ENCODE measurements around the gene DPYSL5.
A peak's percentile ranks its signal among the peaks of the same experiment; 100 is the strongest.

DPYSL5 gene

DNA sequence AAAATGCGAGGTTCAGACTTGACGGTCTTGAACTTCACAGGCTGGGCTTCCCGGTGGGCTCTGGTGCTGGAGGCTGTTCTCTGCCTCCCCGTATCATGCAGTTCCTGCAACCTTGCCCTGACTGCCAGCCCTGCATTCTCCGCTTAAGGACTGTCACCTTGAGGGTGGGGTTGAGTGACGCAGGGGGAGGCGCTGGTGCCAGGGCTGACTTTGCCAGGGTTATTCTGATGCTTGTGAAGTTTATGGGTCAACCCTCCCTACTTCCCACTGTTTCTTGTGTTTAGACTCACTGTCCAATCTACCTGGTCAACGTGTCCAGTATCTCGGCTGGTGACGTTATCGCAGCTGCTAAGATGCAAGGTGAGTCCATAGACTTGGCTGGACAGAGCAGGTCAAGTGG is 85.0 kb downstream of the DPYSL5 start:
- DNase-seq: no peak

DNA sequence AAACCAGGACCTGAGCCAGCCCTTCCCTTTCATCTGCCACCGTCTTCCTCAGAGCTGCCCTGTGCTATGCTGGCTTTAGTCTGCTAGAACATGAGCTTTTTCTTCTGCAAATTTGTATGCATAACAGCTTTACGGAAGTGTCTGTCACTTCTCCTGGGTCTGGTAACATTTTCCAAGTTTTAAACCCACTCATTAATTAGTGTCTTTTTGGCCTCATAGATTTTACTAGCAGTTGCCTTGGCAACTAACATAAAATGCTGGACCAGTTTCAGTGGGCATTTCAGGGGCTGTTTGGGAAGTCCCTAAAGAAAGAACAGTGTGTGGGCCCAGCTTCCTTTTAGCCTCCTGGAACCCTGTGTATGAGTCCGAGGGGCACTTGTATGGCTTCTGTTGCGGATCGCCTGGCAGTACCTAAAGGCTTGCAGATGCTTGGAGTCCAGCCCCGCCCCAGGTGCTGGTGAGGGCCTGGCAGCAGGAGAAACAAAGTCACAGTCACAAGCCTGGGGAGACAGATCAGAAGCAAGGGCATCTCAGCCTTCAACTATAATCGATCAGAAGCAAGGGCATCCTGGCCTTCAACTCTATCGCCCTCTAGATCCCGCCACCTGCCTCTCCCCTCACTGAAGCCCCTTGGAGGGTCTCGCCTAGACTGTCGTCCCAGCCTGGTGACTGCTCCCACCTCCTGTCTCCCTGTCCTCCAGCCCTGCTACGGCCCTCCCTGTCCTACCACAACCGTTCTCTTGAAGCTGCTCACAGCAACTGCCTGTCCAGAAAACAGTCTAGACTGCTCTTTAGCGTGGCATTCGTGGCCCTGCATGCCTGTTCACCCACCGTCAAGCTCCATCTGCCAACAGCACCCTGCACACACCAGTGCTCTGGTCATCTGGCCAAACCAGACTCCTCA is 85.8 kb downstream of the DPYSL5 start:
- no peak for DNase-seq

DNA sequence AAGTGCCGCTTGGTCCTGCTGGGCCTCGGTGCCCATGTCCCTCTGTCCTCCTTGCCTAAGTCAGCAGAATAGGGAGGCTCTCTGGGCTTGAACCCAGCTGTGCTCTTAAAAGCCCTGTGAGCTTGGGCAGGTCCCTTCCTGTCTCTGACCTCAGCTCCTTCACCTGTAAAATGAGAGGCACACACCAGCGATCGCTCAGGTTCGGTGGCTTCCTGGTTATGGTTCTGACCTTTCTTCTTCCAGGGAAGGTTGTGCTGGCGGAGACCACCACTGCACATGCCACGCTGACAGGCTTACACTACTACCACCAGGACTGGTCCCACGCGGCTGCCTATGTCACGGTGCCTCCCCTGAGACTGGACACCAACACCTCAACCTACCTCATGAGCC is 86.4 kb downstream of the DPYSL5 start:
- no peak for DNase-seq

DNA sequence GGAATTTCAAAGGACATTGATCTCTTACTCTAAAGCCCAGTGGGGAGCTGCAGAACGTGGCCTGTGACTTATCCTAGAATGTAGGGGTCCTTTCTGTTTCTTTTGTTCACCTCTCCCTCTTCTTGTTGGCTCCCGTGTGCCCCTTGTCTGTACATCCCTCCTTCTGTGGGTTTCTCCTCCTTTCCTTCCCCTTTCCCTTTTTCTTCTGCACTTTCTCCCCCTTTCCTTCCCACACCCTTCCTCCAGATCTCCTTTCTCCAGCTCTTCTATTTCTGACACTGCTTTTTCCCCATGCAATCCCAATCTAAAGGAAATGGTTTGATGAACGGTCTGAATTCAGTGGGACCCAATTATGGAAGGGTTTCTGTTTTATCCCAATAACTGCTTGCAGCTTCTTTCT is 87.1 kb downstream of the DPYSL5 start:
- no peak for DNase-seq

DNA sequence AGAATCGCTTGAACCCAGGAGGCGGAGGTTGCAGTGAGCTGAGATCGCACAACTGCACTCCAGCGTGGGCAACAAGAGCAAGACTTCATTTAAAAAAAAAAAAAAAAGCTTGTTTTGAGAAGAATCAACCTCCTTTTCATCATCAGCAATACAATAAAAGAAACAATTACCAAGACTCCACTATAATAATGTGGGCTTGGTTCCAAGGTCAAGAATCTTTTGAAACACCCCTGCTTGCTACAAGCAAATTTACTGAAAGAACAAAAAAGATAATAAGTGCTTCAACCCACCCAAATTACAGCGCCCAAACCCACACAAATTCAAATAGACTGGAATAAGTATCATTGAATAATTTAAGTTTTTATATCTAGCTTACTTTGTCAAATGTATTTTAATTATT is 88.9 kb downstream of the DPYSL5 start:
- no peak for DNase-seq

DNA sequence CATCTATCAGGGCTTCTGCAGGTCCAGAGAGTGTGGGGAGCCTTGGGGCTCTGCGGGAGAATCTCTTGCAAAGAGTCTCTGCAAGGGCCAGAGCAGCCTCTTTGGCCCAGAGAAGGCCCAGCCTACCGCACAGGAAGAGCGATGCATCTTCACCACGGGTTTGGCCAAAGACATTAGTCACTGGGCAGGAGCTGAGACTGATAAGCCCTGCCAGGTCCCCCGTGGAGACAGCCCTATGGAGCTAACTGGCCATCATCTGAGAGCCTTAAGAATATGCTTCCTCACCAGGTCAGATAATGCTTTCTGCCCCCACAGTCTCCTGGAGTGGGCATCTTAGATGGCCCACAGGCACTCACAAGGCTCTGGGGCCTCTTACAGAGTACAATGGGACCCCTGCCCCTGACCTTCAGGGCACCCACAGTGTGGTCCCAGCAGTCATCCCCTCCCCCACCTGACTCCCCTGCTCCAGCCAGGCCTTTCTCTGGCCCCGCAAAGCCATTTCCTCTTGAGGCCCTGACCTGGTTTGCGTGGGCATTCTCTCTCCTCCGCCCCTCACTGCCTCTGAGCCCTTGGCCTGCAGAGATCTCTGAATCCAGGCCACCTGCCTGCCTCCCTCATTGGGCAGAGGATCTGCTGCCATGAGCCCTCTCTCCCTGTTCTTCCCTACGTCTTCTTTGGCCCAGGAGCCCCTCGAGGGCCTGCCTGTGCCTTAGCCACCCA is 90.6 kb downstream of the DPYSL5 start:
- DNase-seq: no peak

DNA sequence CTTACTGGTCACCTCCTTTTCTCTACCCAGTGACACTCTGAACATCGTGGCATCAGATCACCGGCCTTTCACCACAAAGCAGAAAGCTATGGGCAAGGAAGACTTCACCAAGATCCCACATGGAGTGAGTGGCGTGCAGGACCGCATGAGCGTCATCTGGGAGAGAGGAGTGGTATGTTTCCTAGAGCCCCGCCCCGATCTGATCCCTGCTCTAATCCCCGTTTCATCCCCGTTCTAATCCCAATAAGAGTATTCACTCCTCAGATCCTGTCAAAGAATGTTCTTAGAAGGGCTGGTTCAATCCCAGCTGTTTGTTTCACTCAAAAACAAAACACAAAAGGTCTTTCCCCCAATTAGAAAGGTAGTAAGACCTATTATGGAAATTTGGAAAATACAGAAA is 92.1 kb downstream of the DPYSL5 start:
- DNase-seq: no peak

DNA sequence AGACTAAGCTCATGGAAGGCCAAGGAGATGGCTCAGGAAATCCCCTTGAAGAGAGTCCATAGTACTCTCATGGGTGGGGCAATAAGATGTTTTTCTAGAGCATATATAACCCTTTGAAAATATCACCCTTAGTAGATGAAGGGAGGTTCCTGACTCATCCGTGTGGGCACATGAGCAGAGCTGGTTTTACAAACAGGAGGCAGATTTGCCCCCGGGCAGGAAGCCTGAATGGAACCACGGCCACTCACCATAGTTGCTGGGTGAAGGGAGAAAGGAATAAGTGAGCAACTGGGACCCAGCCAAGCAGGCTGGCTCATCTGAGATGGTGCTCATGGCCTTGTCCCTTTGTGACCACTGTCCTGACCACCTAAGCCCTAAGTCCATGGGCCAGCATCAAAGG is 93.6 kb downstream of the DPYSL5 start:
- no peak for DNase-seq

DNA sequence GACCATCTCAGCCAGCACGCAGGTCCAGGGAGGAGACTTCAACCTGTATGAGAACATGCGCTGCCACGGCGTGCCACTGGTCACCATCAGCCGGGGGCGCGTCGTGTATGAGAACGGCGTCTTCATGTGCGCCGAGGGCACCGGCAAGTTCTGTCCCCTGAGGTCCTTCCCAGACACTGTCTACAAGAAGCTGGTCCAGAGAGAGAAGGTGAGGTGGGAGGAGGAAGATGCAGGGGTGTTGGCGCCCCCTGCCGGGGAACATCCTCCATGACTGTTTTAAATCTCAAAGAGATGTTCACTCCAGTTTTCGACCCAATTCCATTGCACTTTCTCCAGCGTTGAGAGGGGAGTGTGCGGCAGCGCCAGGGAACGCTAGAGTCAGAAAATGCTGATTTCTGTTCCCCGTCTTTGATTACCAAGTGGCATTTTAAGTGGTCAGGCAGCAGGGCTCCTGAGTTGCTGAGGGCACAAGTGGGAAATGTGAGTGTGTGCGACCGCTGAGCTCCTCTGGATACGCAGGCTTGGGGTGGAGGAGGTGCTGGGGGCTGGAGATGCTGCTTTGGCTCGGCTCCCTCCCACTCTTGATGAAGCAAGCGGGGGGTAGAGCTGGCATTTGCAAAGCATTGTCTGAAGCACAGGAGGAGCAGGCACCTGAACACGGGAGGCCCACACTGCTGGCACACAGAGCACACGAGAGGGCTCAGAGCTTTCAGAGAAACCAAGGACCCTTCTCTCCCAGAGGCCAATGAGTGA is 94.8 kb downstream of the DPYSL5 start:
- peak; percentile 35 for DNase-seq

DNA sequence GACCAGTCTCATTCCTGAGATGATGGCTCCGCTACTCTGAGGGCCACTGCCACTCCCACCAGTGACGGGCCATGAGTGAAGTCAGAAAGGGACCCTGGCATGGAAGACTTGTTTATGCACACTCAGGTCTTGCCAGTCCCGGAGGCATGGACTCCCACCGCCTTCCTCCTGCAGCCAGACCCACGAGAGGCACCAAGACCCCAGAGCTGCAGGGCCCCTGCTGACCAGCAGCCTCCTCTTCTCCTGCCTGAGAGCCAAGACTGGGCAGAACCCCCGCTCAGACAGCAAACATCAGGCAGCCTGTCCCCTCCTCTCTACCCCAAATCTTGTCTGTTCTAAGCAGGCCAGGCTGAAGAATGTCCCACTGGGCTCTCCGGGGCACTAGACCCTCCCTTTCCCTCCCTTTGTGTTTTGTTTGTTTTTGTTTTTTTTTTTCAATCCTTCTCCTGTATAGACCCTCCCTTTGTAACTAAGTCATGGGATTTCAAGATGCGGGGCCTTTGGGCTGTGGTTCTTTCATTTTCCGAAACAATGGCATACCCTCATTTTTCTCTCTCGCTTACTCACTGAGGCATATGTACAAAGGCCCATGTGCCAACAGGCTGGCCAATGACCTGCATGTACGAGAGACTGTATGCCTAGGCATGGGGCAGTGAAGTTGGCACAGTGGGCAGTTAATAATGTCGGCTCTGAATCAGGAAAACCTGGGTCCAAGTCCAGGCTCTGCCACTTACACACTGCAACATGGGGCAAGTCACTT is 98.2 kb downstream of the DPYSL5 start:
- no peak for DNase-seq

DNA sequence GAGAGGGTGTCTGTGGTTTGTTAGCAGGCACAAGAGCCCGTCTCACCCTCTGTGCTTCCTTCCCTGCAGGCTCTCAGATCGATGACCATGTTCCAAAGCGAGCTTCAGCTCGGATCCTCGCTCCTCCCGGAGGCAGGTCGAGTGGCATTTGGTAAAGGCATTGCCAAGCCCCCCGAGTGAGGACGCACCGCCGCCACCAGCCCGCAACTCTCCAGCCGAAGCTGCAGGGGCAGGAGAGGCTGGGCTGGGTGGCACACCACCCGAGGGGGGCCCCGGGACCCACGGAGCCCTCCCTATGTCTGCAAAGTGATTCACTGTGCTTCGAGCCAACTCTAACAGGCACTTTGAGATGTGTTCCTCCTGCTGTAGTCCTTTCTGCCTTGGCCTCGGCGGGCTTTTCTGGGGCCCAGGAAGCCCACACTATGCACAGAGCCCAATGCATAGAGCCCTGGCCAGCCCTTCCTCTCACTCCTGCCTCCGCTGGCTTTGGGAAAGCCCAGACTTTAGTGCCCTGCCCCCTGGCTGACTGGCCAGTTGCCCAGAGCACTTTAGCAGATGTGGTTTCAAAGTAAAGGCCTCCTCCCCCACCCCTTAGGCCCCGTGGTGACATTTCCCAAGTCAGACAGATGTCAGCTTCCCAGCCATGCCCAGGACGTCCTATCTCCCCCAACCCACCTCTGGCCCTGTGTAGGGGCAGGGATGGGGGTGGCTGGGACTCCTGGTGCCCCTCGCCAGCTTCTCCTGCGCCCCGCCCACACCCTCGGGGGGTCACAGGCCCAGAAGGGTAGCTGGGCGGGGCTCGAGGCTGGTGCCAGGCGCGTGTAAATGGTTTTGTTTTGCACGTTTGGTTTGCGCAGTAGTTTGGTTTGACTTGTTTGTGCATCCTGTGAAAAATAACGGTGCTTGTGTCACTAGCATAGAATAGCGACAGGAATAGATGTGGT is 99.2 kb downstream of the DPYSL5 start:
- DNase-seq: no peak

DNA sequence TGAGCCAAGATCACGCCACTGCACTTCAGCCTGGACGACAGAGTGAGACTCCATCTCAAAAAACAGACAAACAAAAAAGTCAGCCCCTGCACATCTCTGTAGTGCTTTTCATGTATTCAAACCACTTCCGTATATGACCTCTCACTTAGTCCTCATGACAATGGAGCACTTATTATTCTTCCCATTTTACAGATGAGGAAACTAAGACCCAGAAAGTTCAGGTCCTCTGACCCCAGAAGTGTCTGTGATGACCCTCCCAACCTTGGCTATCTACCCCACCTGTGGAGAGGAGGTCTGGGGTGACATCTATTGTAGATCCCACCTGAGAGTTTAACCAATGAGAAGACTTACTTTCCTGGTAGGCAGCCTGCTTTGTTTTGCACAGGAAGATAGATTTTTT is 100.9 kb downstream of the DPYSL5 start:
- no peak for DNase-seq

DNA sequence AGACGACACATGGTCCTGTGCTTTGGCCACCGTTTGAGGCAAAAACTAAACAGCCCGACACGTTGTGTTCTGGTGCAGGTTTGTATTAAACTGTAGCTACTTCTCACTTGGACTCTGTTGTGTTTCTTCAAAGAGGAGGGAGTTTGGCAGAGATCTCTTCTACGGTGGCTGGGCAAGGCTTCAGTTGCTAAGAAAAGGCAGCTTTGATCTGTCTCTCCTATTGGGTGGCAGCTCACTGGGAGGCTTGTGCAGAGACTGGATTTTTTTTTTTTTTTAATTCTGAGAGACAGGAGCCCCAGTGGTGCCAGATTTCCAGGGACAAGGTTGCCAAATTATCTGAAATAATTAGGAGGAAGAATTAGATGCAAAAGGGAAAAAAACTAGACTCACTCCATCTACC is 102.3 kb downstream of the DPYSL5 start:
- no peak for DNase-seq

DNA sequence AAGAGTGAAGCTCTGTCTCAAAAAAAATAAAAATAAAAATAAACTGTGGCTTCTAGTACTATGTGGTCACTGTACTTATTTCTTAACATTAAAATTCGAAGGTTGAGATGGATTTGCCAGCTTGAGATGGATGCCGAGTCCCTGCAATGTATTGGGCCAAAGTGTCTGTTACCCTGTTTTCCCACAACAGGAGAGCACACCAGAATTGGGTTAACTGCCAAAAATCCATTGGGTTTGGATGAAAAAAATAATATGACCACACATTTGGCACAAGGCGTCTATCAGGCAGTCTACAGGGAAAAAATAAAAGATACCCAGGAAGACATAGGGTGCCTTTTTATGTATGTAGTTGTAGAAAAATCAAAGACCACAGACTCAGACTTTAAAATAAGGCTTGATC is 103.3 kb downstream of the DPYSL5 start:
- no peak for DNase-seq

DNA sequence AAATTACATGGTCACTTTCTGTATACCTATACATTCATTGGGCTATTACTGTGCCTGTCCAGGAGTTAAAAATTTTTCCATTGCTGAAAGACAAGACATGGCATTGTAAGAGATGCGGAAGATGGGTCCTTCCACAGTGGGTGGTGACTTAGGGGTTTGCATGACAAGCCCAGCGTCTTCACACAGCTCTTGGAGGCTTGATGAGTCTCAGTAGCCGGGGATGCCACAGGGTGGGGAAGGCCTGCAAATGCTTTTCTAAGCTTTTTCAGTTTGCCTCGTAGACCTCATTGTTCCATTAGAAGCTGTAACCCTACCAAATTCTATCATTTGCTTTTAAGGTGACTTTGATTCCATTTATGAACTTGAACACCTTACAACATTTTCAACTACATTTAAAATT is 104.4 kb downstream of the DPYSL5 start:
- DNase-seq: no peak

DNA sequence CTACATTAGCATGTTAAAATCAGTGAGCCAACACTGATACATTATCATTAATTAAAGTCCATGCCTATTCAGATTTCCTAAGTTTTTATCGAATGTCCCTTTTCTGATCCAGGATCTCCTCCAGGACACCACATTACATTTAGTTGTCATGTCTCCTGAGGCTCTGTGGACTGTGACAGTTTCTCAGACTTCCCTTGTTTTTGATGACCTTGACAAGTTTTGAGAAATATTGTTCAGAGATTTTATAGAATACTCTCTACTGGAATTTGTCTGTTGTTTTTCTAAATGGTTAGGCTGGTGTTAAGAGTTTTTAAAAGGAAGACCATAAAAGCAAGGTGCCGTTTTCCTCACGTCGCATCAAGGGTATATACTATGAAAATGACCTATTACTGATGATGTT is 106.2 kb downstream of the DPYSL5 start:
- DNase-seq: no peak

DNA sequence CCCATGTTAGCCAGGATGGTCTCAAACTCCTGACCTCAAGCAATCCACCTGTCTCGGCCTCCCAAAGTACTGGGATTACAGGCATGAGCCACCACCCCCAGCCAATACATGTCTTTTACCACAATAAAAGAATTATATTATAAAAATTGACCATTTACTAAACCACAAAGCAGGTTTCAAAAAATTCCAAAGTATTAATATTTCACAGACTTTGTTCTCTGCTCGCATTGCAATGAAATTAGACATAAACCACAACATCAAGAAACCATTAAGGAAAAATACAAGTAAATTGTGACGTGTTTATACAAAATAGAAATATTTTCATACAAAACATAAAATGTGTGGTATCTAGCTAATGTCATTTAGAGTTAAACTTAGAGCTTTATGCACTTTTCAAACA is 109.1 kb downstream of the DPYSL5 start:
- no peak for DNase-seq

DNA sequence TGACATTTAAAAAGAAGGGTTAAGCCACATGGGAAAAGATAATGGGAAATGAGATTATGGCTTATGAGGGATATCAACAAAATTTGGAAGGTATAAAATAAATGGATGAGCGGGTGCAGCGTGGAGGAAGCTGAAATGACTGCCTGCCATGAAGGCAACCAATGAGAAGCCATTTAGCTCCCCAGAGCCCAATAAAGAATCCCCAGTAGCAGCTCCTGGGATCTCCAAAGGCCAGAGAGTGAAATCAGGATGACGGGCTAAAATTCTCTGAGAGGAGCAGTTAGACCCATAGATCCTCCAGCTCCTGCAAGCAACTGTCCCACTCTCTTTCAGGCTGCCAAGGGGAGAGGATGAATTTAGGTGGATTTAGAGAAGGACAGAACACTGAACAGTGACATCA is 109.6 kb downstream of the DPYSL5 start:
- DNase-seq: no peak

DNA sequence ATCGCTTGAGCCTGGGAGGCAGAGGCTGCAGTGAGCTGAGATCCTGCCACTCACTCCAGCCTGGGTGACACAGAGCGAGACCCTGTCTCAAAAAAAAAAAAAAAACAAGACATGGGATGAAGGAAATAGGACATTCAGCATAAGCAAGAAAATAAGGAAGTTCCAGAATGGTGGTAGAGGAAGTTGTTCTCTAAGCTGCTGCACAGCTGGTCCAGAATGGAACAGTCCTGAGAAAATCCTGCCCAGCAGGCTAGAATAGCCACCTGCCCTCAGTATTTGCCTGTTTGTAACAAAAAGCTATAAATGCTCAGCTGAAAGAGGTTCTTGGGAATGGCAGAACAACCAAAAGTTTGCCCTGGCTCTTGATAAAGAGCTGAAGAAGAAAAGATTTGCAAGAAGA is 111.4 kb downstream of the DPYSL5 start:
- no peak for DNase-seq

DNA sequence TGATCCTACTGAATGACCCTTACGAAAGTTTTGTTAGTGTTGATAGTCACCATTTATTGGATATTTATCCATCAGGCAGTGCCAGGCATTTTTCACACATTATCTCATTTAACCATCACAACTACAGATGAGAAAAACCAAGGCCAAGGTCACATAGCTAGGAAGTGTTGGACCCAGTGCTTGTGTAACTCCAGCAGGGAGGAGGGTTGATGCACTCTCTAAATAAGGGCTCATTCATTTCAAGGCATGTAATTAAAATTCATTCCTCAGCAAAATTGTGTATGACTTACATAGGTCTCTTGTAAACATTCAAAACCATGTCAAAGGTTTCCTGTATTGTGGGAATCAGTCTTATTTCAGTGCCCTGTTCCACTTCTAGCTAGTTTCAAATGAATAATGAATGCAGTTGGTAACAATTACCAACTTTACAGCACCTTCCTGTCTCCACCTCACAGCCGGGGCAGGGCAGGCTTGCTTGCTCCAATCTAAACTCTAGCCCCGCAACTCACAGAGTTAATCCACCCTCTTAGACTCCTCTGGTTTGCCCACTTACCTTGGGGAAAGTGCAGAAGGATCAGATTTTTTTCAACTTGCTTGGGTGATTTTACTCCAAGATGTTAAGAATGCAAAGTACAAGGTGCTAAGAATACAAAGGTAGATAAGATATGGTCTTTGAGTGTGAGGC is 116.7 kb downstream of the DPYSL5 start:
- no peak for DNase-seq

DNA sequence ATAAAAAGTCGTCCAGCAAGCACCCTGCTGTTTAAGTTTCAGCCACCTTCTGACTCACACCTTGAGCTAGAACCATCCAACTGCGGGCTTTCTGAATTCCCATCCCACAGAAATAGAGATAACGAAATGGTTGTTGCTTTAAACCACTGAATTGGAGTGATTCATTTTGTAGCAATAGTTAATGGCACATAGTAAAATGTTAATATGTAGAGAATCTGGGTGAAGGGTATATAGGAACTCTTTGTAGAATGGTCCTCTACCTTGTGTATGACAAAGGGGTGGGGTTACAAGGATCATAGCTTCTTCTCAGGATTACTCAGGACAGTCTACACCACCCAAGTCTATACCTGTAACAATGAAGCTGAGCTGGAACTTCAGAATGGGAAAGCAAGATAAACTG is 120.1 kb downstream of the DPYSL5 start:
- DNase-seq: no peak
